ENCODE measurements around the gene VDAC1.

VDAC1 gene

DNA sequence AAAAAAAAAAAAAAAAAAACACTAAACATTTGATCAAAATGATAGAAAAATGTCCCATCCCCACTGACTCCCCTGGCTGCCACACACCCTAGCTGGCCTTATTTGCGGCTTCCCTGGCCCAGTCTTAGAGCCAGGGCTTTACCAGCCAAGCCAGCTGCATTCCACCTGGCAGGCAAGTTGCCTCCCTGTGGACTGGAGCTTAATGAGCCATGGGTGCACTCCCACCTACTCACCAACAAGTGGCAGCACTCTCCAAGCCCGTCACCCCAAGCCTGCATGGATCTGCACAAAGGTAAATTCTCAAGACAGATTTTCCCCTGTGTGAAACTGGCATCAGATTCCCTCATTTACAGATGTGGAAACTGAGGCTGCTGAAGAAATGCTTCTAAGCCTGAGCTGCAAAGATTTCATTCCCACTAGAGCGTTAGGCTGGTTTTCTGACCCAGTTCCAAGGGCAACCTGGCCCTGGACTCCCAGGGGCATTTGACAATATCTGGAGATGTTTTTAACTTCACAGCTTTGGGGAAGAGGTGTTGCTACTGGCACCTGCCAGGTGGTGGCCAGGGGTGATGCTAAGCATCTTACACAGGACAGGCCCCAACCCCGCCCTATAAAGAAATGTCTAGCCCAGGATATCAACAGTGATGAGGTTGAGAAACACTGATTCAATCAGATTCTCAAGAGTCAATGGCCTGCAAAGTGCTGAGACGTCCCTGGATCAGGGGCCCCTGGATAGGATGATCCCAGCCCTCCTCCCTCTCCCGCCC is 21.9 kb upstream of the VDAC1 start:
- in situ Hi-C loops (cut with HindIII; ENCODE audit: low sequenced_read_pairs), result no loop called here

GRCh38 chr5:134025786-134026185 is 21.0 kb upstream of the VDAC1 start:
- in situ Hi-C loops (cut with HindIII; ENCODE audit: low sequenced_read_pairs), result no loop called here

DNA sequence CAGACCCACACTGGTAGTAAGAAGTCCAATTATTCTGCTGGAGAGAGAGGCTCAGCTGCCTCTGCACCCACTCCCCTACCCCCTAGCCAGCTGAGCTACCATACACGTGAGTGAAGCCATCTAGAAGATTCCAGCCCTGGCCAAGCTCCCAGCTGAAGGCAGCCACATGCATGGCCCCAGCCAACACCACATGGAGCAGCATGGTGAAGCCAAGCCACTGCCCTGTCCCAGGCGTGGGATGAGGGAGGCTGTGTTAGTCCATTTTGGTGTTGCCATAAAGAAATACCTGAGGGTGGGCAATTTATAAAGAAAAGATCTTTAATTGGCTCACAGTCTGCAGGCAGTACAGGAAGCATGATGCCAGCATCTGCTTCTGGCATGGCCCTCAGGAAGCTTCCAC is 20.0 kb upstream of the VDAC1 start:
- in situ Hi-C loops (cut with HindIII; ENCODE audit: low sequenced_read_pairs), result no loop called here

DNA sequence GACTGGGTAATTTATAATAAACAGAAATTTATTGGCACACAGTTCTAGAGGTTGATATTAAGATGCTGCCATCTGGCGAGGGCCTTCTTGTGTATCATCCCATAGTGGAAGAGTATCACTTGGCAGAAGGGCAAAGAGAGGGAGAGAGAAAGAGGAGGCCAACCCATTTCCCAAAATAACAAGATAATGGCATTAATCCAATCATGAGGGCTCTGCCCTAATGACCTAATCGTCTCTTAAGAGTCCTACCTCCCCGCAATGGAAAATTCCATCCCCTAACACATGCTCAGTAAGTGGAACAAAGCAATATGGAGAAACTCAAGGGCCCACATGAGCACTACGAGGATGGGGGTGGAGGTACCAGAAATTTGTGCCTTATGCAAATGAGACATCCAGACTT is 17.6 kb upstream of the VDAC1 start:
- in situ Hi-C loops (cut with HindIII; ENCODE audit: low sequenced_read_pairs), result no loop called here

- in situ Hi-C loops (cut with HindIII; ENCODE audit: low sequenced_read_pairs), result no loop called here
Observed at GRCh38 chr5:134020188-134020587, 15.4 kb upstream of the VDAC1 start.

DNA sequence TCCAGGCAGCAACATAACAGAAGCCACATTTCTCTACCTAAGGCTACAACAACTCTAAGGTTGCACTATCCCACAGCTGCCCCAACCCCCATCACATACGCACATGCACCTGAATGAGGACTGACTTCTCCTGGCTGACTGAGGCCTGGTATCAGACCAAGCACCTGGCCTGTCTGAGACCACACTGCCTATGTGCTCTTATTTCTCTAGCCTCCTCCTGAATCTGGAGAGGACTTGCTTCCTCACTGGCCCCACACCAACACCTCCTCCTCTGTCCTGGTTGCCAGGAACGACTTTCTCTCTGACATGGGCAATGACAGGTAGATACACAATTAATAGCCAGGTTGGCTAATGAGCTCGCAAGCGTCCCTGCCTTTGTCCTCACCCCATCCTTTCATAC is 14.9 kb upstream of the VDAC1 start:
- in situ Hi-C loops (cut with HindIII; ENCODE audit: low sequenced_read_pairs), result no loop called here

DNA sequence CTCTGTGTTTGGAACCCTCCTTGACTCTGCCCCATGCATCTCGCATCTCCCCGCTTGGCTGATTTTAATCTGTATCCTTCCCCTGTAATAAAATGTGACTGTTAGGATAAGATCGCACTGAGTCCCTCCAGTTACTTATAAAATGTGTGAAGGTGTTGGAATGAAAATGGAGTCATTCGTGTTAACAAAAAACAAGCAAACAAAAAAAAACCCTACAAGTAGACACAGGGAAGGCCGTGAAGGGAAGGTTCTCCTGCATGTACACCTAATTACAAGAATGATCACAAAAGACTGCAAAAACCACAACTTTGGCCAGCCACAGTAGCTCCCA is 14.2 kb upstream of the VDAC1 start:
- in situ Hi-C loops (cut with HindIII; ENCODE audit: low sequenced_read_pairs), result no loop called here

DNA sequence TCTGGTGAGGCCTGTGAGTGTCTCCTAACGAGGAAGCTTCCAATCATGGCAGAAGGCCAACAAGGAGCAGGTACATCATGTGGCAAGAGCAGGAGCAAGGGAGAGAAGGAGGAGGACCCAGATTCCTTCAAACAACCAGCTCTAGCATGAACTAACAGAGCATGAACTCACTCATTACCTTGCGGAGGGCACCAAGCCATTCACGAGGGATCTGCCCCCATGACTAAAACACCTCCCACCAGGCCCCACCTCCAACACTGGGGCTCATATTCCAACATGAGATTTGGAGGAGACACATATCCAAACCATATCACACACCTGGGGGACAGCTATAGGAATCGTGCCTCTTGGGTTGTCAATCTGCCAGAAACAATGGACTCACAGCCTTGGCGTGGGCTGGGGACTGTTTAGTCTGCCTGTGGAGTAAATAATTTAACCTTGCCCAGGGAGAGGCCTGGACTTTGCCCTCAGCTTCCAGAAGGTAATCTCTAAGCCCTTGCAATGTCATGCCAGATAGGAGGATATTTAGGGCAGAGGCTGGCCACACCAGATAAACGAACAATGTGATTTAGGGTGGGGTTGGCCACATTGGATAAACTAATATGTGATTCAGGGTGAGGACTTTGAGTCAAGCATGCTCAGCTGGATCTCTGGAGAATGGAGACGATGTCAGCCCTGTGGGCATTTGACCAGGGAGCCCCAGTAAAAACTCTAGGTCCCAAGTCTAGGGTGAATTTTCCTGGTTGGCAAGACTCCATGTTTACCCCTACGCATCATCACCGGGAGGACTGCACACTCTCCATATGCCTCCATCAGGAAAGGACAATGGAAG is 13.6 kb upstream of the VDAC1 start:
- in situ Hi-C loops (cut with HindIII; ENCODE audit: low sequenced_read_pairs), result no loop called here

DNA sequence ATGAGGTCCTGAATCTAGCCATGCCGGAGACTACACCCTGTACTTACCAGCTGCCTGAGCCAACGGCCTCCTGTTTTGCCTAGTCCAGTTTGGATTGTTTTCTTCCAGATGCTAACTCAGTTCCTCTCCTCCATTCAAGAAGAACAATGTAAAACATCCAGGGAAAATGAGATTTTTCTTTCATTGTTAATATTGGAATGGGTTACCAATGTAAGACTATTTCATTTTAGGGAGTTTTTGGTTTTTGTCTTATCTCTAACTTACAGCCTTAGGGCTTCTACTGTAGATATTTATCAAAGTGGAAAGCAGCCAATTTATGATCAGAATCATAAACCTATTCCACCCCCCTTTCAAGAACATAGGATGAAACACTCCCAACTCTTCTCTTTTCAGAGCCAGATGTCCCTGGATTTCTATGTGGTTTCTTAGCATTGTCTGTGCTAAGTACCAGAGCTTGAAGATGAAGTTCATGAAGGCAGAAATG is 3.5 kb upstream of the VDAC1 start:
- in situ Hi-C loops (cut with HindIII; ENCODE audit: low sequenced_read_pairs), result no loop called here

DNA sequence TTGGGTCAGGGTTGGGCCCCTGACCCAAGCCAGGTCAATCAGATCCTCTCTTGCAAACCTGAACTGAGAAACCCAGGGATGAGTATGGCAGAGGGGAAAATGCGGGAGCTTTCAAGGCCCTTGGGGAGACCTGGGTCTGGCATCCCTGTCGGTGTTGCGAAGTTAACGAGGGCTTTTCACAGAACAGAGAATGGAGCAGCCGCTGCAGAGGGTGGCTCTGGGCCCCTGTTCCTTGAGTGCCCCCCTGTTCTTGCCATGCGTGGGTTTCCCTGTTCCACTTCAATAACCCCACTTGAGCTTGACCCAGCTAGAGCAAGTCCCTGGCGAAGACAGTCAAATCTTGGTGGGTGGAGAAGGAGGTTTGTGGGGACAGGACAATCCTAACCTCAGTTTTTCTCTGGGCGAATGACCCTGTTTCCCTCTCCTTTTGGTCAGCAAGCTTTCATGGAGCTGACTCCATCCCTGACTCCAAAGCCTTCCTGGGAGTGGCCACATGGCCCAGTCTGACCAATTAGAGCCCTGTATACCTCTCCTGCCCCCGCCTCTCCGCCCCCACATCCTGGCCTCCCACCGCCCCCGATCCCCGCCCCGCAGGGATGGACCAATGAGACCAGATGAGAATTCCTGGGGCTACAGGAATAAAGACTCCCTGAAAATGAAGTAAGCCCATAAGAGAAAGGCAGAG is 2.9 kb upstream of the VDAC1 start:
- in situ Hi-C loops (cut with HindIII; ENCODE audit: low sequenced_read_pairs), result no loop called here

DNA sequence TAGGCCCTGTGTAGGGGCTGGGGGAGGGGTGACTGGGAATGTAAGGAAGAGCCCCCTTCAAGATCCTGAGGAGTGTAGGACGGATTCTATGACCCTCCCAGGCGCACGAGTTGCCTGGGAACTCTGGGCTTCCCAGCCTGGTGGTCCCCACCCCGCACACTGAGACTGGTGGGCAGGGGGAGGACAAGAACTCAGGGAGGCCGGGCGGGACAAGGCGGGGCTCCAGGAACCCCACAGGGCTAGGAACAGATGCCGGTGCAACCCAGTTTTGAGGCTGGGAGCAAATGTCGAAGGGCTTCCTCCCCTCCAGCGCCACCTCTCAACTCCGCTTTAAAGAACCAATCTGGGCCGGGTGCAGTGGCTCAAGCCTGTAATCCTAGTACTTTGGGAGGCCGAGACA is 1.3 kb upstream of the VDAC1 start:
- in situ Hi-C loops (cut with HindIII; ENCODE audit: low sequenced_read_pairs), result no loop called here

GRCh38 chr5:134005417-134006061 is 764 bp upstream of the VDAC1 start:
- in situ Hi-C loops (cut with HindIII; ENCODE audit: low sequenced_read_pairs), result no loop called here

DNA sequence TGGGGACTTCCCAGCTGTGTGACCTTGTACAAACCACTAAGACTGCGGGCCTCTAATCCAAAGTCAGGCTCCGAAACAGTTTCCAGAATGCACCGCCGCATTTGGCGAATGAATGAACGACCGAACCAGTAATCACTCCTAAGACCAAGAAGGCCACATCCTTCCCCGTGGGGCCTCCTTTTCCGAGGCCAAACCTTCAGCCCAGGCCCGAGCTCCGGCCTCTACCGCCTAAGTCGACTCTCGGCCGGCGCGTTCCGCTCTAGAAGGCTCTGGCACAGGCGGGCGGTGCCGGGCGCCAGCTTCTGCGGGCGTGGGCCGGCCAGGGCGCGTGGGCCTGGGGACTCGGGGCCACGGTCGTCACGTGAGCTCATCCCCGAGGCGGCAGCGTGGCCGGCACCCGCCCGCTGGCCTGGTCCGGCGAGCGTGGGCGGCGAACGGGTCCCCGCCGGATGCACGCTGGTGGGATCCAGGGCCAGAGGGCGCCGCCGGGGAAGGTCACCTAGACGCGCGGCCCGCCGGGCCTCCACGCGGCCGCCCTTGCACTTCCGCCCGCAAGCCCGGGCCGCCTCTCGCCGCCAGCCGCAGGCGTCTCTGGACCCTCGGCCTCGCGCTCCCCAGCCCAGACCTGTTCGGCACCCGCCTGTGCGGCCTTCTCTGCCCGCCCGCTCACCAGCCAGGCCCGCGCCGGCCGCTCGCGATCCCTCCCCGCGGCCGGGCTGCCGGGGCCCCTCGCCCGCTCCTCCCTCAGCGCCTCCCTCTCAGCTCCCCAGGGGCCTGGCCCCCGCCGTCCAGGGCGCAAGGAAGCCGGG is 754 bp downstream of the VDAC1 start:
- in situ Hi-C loops (cut with HindIII; ENCODE audit: low sequenced_read_pairs), result no loop called here

DNA sequence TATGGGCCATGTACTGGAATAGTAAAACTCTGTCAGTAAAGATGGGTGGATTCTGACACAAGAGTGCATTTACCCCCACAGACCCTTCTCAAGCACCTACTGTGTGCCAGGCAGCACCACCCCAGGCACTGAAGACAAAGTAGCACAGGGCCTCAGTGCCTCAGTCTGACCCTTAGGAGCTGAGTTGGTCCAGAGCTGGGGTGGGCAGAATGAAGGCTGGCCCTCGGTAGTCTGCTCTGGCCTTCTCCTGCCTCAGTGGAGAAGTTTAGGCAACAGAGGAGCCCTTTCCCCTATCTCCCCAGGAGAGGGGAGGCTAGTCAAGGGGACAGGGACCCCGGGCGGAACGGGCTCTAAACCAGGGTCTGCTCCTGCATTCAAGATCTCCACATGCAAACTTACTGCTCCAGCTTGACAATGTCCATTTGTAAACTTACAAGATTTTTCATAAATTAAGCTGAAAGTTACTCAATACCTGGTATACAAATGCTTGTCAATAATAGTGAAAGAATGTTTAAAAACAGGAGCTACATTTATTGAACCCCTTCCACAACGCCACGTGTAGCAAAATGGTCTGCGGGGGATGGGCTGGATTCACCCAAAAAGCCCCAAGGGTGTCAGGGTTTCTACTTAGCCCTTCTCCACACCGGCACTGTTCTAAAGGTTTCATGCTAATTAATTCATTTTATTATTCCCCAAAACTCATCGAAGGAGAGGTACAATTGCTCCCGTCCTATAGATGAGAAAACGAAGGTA is 1.5 kb downstream of the VDAC1 start:
- in situ Hi-C loops (cut with HindIII; ENCODE audit: low sequenced_read_pairs), result no loop called here

GRCh38 chr5:134001938-134002731 is 2.6 kb downstream of the VDAC1 start:
- in situ Hi-C loops (cut with HindIII; ENCODE audit: low sequenced_read_pairs), result no loop called here

DNA sequence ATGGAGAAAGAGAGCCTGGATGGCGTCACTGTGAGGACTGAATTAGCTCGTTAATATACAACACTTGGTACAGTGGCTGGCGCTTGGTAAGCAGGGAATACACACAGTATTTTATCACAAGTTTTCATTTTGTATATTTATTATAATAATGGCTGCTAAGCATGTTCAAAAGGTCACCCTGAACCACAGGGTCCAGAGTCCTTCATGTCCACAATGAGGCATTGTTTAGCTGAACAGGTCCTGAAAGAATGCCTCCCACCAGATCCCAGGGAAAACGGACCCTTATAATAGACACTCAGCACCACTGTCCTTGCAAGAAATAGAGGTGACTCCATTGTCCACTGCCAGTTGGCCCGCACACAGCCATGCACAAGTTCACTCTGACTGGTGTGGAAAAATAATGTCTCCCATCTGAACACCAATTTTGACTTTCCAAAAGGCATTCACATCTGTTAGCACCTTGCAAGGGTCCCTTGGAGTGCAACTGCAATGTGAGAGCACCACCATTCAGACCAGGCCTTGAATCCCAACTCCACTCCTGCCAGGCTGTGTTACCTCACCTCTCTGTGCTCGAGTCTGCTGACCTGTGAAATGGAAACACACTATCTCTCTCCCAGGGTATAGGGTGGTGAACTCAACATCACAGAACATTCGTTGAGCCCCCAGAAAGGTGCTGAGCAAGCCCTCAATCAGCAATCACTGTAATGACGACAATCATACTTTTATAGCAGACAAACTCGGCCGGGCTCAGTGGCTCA is 3.9 kb downstream of the VDAC1 start:
- in situ Hi-C loops (cut with HindIII; ENCODE audit: low sequenced_read_pairs), result no loop called here

DNA sequence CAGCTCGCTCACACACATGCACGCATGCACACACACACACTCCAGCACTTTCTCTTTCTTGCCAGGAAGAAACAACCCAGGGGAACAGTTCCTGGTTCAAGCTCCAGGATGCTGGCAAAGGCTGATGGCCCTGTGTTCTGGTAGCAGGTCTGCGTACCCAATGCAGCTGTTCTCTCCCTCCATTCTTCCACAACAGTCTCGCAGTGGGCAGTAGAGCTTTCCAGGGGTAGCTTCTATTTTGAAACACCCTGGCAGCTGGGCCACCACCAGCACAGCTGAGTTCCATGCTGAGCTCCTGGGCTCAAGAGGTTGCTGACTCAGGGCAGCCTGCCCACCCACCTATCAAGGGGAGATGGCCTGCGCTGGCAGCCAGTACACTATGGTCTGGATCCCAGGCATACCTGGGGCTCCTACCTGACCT is 4.7 kb downstream of the VDAC1 start:
- in situ Hi-C loops (cut with HindIII; ENCODE audit: low sequenced_read_pairs), result no loop called here

- in situ Hi-C loops (cut with HindIII; ENCODE audit: low sequenced_read_pairs), result no loop called here
Observed at GRCh38 chr5:133998807-133999206, 6.0 kb downstream of the VDAC1 start.
